Gastrocnemius medialis (tissue), 4 donors: ENCODE results near the gene STAMBP.

ENCODE experiments used
- CTCF ChIP-seq, 5 experiments: fragments of 450-650 bp in 3 of 5; fragments of 200-600 bp in 2 of 5; sonication (generic) in 2 of 5; IDR thresholded peaks in 4 of 5; conservative IDR thresholded peaks in 1 of 5; 1 replicate in 4 of 5; 2 replicates in 1 of 5; pipeline ENCODE4 v1.5.1; 2016 to 2019; ENCODE audit warnings: antibody characterized with exemption in 5 of 5, mild to moderate bottlenecking in 3 of 5, moderate library complexity in 3 of 5
- POLR2A ChIP-seq, 2 donors: fragments of 450-650 bp; IDR thresholded peaks; one replicate each; pipeline ENCODE4 v1.6.1; 2017; ENCODE audit warnings: antibody characterized with exemption in 2 of 2, mild to moderate bottlenecking in 2 of 2, moderate library complexity in 2 of 2

GRCh38 chr2:73828818-73829570 is at the start of gene STAMBP:
- no peak for TF ChIP-seq CTCF (IDR thresholded peaks at IDR 0.05 in 4 of 5, conservative IDR thresholded peaks at IDR 0.05 in 1 of 5)
- TF ChIP-seq POLR2A (IDR thresholded peaks at IDR 0.05) = peak; percentile 78 to 85
